Ovary (tissue), 9 donors: ENCODE results near the gene ZDHHC24. TPM values are rescaled to one million over a fixed set of nuclear protein-coding genes. Genes with fewer than 3 reads are reported as not detected.

Source experiments
- DNase-seq, 5 donors: peaks; one replicate each; pipeline ENCODE4 v3.0.0-alpha.2; 2019 to 2020
- H3K27ac ChIP-seq, 2 donors: fragments of 200-600 bp; one replicate each; pipeline versions ENCODE4 v1.5.1 to v1.8.0; 2019 to 2022
- H3K27me3 ChIP-seq: fragments of 200-600 bp; one replicate; pipeline ENCODE4 v1.8.0; 2022
- H3K36me3 ChIP-seq: fragments of 200-600 bp; sonication (generic); one replicate; pipeline ENCODE4 v1.5.1; 2019
- H3K4me1 ChIP-seq: one replicate; pipeline ENCODE4 v1.8.1; 2013; ENCODE audit warnings: mild to moderate bottlenecking, moderate library complexity; ENCODE audit not compliant: insufficient read depth
- H3K4me3 ChIP-seq: fragments of 200-600 bp; sonication (generic); one replicate; pipeline ENCODE4 v1.5.1; 2017
- H3K9me3 ChIP-seq, 2 donors: fragments of 200-600 bp in 1 of 2; sonication (generic) in 1 of 2; one replicate each; pipeline versions ENCODE4 v1.5.1 to v1.8.1; 2013 to 2019; ENCODE audit warnings: mild to moderate bottlenecking in 1 of 2, moderate library complexity in 1 of 2
- EP300 ChIP-seq: sonication (generic); formaldehyde crosslinking; IDR thresholded peaks from one replicate; pipeline ENCODE4 v1.6.1; 2017; ENCODE audit warnings: antibody characterized with exemption
- POLR2A ChIP-seq: fragments of 450-650 bp; IDR thresholded peaks from one replicate; pipeline ENCODE4 v1.6.1; 2017; ENCODE audit warnings: antibody characterized with exemption, mild to moderate bottlenecking, moderate library complexity
- WGBS, 3 donors: extraction: QIAGEN DNeasy Blood & Tissue Kit in 1 of 3; methylation state at CpG; one replicate each; pipeline versions ENCODE4 v1.1.5 to v1.1.7; 2013 to 2017; 5-methylcytosine and 5-hydroxymethylcytosine counted together
- intact Hi-C, 4 donors: fragments of 100-400 bp; cut with DNase I; formaldehyde crosslinking; loops; one replicate each; pipeline versions ENCODE4 v1.11.0 to v1.15.1; 2022 to 2023
- polyA plus RNA-seq, 2 donors: library from polyadenylated mRNA; stranded (reverse); fragments of 200-250 nt in 1 of 2; fragments of 350-450 nt in 1 of 2; fragmentation: Illumina TruSeq in 1 of 2; extraction: RNeasy Lipid Tissue Mini Kit (QIAGEN cat#74804) in 1 of 2; gene quantifications; one replicate each; pipeline ENCODE4 v1.2.3, GENCODE V29; 2013 to 2014
- total RNA-seq, 7 donors: library from RNA; depleted of rRNA in 2 of 7; stranded (reverse); fragments of >200 nt in 2 of 7; fragmentation: NEBNext Ultra II Directional in 3 of 7; extraction: Animal tissue kit (Norgen Biotek cat#: 25700) in 3 of 7; gene quantifications; one replicate each; pipeline versions ENCODE4 v1.1.0 to v1.2.4, GENCODE V29; 2016 to 2023
- TF ChIP-seq, protein P1 (sequence below), 3 donors: fragments of 450-650 bp in 2 of 3; fragments of 200-600 bp in 1 of 3; IDR thresholded peaks; one replicate each; pipeline versions ENCODE4 v1.5.1 to v1.8.0; 2016 to 2022; ENCODE audit warnings: antibody characterized with exemption in 3 of 3, mild to moderate bottlenecking in 1 of 3
- donor health status: DM: no; HTN: no; CAD: no; lungs with moderate emphysema.
- donor health status: DM: no; HTN: no; CAD: no.
- donor health status: Bipolar disorder and iron deficiency.
- donor health status: DM: yes; HTN: yes; CAD: no.
- donor health status: DM: no; HTN: no; CAD: no.
- donor health status: DM: yes; HTN: yes; CAD: no.

ZDHHC24 gene
- total and polyA plus RNA-seq, 9 donors = 5.1 to 14.5 (median 8.9) TPM

DNA sequence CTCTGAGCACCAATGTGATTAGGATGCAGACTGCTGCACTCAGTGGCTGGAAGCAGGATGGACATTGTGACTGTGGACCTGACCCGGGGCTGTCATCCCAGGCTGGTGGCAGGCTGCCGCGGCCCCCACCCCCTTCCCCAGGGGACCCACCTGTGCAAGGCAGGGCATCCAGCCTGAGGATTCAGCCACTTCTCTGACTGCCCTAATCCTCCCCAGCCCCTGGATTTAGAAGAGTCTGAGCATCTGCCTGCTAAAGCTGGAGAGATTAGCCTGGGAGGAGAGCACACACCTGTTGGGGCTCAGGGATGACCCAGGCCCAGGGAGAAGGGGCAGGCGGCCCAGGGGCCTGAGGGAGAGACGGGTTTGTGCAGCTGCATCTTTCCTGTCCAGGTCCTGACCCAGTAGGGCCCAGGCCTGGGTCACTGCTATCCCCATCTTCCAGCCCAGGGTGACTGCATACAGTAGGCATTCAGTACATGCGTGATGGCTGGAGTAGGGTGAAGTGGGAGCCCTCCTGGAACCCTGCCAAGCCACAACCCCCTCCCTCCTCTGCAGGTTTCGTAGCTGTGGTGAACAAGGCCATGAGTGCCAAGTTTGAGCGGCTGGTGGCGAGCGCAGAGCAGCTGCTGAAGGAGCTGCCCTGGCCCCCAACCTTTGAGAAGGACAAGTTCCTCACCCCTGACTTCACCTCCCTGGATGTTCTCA lies 53.5 kb downstream of the ZDHHC24 start:
- Histone ChIP-seq H3K36me3 (no peaks in the 10 kb centered on the region), H3K27ac (no peak overlapping the region), H3K27me3 (no peaks in the 10 kb centered on the region), H3K9me3 (no peaks in the 10 kb centered on the region), H3K4me3 (no peak overlapping the region), H3K4me1 (no peaks in the 10 kb centered on the region)
- no peak for TF ChIP-seq EP300
- TF ChIP-seq POLR2A = no peak
- TF ChIP-seq, protein P1, sequence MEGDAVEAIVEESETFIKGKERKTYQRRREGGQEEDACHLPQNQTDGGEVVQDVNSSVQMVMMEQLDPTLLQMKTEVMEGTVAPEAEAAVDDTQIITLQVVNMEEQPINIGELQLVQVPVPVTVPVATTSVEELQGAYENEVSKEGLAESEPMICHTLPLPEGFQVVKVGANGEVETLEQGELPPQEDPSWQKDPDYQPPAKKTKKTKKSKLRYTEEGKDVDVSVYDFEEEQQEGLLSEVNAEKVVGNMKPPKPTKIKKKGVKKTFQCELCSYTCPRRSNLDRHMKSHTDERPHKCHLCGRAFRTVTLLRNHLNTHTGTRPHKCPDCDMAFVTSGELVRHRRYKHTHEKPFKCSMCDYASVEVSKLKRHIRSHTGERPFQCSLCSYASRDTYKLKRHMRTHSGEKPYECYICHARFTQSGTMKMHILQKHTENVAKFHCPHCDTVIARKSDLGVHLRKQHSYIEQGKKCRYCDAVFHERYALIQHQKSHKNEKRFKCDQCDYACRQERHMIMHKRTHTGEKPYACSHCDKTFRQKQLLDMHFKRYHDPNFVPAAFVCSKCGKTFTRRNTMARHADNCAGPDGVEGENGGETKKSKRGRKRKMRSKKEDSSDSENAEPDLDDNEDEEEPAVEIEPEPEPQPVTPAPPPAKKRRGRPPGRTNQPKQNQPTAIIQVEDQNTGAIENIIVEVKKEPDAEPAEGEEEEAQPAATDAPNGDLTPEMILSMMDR (IDR thresholded peaks at IDR 0.05) = no peak
- intact Hi-C loops = no loop called here
- DNase-seq = no peak
- 87 to 91% (median 90%) methylated on average over 10 of the region's 10 CpGs for WGBS, 3 donors

DNA sequence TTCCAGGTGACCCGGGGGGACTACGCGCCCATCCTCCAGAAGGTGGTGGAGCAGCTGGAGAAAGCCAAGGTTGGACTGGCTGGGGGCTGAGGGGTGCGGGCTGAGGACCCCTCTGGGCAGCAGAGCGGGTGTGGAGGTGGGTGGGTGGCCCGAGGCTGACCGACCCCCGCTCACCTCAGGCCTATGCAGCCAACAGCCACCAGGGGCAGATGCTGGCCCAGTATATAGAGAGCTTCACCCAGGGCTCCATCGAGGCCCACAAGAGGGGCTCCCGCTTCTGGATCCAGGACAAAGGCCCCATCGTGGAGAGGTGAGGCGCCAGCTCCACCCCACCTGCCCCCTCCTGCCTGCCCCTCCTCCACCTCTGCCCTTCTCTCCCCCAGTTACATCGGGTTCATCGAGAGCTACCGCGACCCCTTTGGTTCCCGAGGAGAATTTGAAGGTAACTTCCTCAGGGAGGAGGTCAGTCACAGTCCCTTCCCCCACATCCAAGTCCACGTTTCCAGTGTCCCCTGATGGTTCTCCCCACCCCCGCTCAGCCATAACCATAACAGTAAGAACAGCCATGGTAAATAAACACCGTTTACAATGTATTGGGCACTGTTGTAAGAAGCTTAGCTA lies 54.4 kb downstream of the ZDHHC24 start:
- WGBS, 3 donors = 58 to 62% (median 58%) methylated on average over 20 of the region's 20 CpGs
- no peak for DNase-seq

DNA sequence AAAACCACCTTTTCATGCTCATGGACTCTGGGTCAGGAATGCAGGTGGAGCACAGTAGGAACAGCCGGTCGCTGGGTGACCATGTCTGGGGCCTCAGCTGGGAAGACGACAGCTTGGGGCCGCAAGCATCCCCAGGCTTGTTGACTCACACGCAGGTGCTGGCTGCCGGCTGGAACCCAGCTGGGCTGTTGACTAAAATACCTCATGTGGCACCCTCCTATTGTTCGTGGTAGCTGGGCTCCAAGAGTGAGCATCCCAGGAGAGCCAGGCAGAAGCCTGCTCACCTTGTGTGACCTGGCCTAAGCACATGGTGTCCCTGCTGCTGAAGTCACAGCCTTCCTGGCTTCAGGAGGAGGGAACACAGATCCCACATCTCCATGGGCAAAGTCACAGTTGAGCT lies 56.2 kb downstream of the ZDHHC24 start:
- no peak overlapping the region for H3K27ac ChIP-seq
- H3K4me3 ChIP-seq = no peak overlapping the region
- no peaks in the 10 kb centered on the region for H3K36me3 ChIP-seq
- 83 to 89% (median 86%) methylated on average over 7 of the region's 7 CpGs for WGBS, 3 donors
- TF ChIP-seq EP300 (no peak), POLR2A (no peak)
- TF ChIP-seq, protein P1 (IDR thresholded peaks at IDR 0.05) = no peak
- DNase-seq = no peak
- intact Hi-C loops = no loop called here
- no peaks in the 10 kb centered on the region for H3K4me1 ChIP-seq
- H3K9me3 ChIP-seq = no peaks in the 10 kb centered on the region
- H3K27me3 ChIP-seq = no peaks in the 10 kb centered on the region

More for the DNA sequence above, 54.4 kb downstream of the ZDHHC24 start:
- Histone ChIP-seq H3K27ac (no peak overlapping the region), H3K36me3 (no peaks in the 10 kb centered on the region), H3K4me1 (no peaks in the 10 kb centered on the region), H3K9me3 (no peaks in the 10 kb centered on the region), H3K4me3 (no peak overlapping the region), H3K27me3 (no peaks in the 10 kb centered on the region)
- TF ChIP-seq EP300 (no peak), POLR2A (no peak)
- TF ChIP-seq, protein P1 (IDR thresholded peaks at IDR 0.05) = no peak
- intact Hi-C loops = no loop called here

DNA sequence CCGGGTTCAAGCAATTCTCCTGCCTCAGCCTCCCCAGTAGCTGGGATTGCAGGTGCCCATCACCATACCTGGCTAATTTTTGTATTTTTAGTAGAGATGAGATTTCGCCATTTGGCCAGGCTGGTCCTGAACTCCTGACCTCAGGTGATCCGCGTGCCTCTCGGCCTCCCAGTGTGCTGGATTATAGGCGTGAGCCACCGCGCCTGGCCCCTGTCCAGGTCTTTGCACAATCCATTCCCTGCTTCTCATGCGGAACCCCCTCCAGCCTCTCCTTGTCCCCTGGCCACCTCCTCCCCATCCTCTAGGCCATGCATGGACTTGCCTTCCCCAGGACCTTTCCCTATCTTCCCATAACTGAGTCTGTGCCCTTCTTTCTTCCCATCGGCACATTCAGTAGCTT lies 56.9 kb downstream of the ZDHHC24 start:
- intact Hi-C loops = no loop called here
- no peaks in the 10 kb centered on the region for H3K27me3 ChIP-seq
- no peak for DNase-seq
- H3K4me1 ChIP-seq = no peaks in the 10 kb centered on the region
- H3K9me3 ChIP-seq = no peaks in the 10 kb centered on the region
- H3K27ac ChIP-seq = no peak overlapping the region
- no peaks in the 10 kb centered on the region for H3K36me3 ChIP-seq
- H3K4me3 ChIP-seq = no peak overlapping the region
- WGBS, 3 donors = 81 to 95% (median 93%) methylated on average over 10 of the region's 10 CpGs
- TF ChIP-seq POLR2A (no peak), EP300 (no peak)
- TF ChIP-seq, protein P1 (IDR thresholded peaks at IDR 0.05) = no peak
